Measurements from ENCODE around the gene TRIB2.

DNA sequence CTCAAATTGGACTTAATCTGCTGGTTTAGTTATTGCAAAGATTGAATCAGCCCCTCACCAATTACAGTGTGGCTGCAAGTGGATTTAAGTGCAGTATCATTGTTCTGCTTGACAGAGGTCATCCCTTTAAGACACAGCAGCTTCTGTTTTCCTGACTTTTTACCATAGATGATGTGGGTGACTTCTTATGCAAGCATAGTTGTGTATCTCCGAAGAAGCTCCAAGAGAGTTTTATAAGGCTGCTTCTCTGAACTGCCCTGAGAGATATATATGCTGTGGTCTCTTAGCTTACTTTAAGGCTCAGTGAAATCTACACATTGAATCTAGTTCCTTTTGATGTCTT, 3.5 kb downstream of the TRIB2 start:
- TF ChIP-seq CTCF (IDR thresholded peaks at IDR 0.05): no peak
- TF ChIP-seq POLR2A (IDR thresholded peaks at IDR 0.05): no peak
